ENCODE results near the gene RHD.
"Not testable (repeated sequence)": the region's sequence is repeated elsewhere in the genome, so short reads cannot be mapped to it uniquely, and the experiment has no call there.

RHD gene

GRCh38 chr1:25360596-25361581 lies 88.6 kb downstream of the RHD start:
- DNase-seq: no peak

- DNase-seq: no peak
These were observed 89.6 kb downstream of the RHD start for GRCh38 chr1:25361901-25362300.

- DNase-seq: not testable (repeated sequence)
These were observed 90.6 kb downstream of the RHD start for GRCh38 chr1:25362634-25363559.

GRCh38 chr1:25369241-25369640 lies 96.9 kb downstream of the RHD start:
- DNase-seq: no peak

- DNase-seq: not testable (repeated sequence)
These were observed 97.5 kb downstream of the RHD start for GRCh38 chr1:25369691-25370271.

- DNase-seq: not testable (repeated sequence)
These were observed 99.4 kb downstream of the RHD start for GRCh38 chr1:25371757-25372156.

- not testable (repeated sequence) for DNase-seq
These were observed 106.1 kb downstream of the RHD start for GRCh38 chr1:25378367-25378766.

Data from NCI-H1694 (cell line).